HG02885 (cell line): ENCODE measurements around the gene FBN2.
"Not testable (repeated sequence)": the region's sequence is repeated elsewhere in the genome, so short reads cannot be mapped to it uniquely, and the experiment has no call there.

Experiments used
- ATAC-seq: cut with Tn5 transposase; IDR thresholded peaks from one replicate; pipeline ENCODE4 v1.9.1; 2021; ENCODE audit warnings: mild to moderate bottlenecking; ENCODE audit not compliant: unreplicated experiment, poor library complexity

FBN2 gene

DNA sequence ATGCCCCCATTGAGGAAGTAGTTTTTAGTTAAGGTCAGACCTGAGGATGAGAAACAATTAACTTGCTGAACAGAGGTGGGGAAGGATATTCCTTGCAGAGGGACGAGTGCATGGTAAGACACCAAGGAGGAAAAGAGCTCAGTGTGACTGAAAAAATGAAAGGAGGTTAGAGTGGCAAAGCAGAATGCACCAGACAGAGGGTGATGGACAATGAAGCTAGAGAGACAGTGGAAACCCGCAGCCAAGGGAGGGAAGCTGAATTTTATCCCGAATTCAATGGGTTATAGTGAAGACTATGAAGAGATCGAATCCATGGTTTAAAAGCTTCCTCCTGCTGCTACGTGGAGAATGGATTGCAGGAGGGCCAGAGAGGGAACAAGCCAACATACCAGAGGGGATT lies 206.8 kb downstream of the FBN2 start:
- no peak for ATAC-seq

DNA sequence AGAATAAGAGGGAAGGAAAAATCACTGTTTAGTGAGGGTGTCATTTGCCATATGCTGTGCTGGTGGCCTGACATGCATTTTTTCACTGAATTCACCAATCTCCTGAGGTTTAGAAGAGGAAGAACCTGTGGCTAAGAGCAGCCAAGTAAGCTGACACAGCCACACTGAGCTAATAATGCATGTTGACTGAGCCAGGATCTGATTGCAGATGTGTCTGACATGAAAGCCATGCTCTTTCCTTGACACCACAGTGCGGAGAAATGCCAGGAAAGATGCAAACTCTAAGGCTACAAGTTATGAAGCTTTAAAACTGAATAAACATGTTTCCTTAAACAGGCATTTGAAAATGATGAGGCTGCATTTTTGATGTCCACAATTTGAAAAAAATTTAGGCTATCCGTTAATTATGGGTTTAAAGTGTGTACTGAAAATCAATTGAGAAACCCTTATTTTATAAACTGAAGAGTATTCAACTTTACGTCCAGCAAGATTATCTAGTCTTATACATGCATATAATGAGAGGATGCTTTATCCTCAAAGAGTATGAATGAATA lies 208.6 kb downstream of the FBN2 start:
- no peak for ATAC-seq

DNA sequence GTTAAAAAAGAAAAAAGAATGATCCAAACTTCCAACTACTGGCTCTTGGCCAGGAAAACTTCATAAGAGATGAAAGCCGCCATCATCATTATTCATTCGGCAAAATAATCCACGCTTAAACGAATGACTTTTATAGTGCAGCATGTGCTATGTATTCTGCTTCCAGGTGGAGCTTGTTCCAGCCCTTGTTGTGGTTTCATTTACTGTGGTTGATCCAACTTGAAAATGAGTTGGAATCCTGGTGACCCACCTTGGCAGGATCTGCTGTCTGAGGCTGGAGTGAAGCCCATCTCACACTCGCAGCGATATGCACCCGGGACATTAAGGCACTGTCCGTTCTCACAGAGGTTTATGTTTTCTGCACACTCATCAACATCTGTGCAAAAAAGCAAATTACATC lies 209.6 kb downstream of the FBN2 start:
- no peak for ATAC-seq

DNA sequence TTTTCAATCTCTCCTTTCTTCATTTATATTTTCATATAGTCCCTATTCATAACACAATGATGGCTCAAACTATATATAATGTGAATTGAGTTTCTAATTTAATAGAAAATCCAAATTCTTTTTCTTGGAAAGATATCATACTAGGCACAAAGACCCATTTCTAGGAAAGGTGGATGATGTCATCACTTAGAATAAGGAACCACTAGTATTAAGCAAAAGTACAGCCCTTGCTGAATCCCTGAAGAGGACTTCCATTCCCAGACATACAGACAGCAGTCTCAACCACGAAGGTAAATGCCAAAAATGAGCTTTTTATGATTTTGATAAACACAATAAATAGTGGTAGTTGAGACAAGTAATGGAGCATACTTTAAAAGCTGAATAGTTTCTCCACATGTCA lies 210.0 kb downstream of the FBN2 start:
- no peak for ATAC-seq

DNA sequence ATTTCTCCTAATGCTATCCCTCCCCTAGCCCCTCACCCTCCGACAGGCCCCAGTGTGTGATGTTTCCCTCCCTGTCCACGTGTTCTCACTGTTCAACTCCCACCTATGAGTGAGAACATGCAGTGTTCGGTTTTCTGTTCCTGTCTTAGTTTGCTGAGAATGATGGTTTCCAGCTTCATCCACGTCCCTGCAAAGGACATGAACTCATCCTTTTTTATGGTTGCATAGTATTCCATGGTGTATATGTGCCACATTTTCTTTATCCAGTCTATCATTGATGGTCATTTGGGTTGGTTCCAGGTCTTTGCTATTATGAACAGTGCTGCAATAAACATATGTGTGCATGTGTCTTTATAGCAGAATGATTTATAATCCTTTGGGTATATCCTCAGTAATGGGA lies 216.6 kb downstream of the FBN2 start:
- not testable (repeated sequence) for ATAC-seq

DNA sequence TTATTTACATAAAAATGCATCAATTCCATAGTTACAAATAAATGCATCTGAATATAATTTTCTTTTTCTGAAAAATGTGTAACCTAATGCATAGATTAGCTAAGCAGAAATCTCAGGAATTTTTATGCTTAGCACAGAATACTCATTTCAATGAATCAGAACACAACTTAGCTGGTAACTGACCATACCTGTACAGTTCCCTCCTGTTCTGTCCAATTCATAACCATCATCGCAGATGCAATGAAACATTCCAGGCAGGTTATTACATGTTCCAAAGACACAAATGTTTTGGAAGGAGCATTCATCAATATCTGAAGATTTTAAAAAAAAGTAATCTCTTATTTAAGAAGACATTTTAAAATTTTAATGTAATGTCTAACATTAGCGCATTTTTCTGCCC lies 219.4 kb downstream of the FBN2 start:
- ATAC-seq, result no peak

DNA sequence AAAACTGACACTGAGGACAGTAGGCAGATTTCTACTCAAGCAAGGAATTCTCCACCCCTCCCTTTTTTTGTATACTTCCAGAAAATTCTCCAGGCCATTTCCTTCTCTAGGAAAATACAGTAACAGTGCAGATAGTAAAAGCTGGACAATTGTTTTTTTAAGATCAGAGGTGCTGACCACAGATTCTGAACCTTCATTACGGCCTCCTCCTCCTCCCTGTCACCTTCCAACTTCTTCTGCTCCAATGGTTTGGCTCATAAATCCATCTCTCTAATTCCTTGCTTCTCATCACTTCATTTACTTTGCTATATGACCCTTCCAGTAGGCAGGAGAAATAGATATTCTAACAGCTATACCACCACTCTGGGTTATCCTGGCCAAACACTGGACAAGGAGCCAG lies 220.6 kb downstream of the FBN2 start:
- no peak for ATAC-seq

DNA sequence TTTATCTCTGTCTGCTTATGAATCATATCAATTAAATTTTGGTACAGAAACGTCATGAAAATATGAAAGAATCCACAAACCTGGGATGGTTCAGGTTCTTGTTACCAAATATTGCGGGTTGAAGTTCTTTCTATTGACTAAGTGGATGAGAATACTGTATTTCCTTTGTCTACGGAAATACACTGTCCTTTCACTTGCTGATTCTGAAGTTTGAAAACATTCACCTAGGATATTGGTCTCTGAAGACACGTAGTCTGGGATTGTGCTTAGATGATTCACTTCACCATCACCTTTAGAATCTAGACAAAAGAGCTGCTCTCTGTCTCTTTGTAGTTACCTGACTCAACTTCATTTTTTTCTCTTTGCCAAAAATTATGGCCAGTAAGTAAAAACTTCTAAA lies 222.4 kb downstream of the FBN2 start:
- no peak for ATAC-seq

GRCh38 chr5:128305341-128305740 lies 232.7 kb downstream of the FBN2 start:
- ATAC-seq, result no peak

DNA sequence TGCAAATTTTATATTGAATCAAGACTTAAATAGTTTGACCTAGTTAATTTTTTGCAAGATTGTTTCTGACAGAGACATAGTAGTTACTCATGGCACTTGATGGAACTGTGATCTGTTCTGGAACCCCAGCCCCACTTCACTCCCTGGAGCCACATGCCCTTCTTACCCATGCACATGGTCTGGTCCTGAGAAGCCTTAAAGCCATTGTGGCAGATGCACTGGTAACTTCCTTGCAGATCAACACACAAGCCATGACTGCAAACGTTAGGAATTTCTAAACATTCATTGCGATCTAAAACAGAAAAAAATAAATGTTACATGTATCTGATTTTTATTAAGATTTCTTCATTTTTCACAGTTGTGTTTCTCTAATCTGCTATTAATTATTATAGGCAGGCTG lies 233.3 kb downstream of the FBN2 start:
- no peak for ATAC-seq

DNA sequence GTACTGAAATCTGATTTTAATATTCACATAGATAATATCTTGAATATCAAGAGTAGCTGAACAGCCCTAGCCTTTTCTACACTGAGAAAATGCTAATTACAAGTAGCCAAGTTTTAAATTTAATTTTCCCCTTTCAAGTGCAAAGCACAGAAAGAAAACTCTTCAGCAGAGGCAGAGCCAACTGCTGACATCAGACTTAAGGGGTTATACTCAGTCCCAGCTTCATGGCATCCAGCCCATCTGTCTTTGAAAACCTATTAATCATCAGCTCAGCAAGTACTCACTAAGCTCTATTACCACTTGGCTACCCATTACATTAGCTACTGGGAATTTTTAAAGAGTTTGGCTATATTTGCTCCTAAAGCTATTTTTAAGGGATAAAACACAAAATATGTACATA lies 234.0 kb downstream of the FBN2 start:
- ATAC-seq, result no peak

DNA sequence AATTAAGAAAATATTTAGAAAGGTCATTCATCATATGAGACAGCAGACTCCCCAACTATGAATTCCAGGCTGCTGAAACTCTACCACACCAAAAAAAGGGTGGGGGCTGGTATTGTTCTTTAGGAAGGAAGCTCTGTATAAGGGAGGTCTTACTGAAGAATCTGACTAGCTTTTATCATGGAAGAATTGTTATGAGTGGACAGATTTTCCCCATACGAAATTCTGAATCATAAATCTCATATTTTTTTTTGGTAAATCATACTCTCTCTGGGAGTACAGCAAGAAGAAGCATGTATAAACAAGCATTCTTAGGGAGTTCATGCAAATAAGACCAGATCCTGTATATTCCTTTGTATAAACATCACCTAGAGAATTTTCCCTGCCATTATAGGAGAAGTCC lies 234.5 kb downstream of the FBN2 start:
- no peak for ATAC-seq

DNA sequence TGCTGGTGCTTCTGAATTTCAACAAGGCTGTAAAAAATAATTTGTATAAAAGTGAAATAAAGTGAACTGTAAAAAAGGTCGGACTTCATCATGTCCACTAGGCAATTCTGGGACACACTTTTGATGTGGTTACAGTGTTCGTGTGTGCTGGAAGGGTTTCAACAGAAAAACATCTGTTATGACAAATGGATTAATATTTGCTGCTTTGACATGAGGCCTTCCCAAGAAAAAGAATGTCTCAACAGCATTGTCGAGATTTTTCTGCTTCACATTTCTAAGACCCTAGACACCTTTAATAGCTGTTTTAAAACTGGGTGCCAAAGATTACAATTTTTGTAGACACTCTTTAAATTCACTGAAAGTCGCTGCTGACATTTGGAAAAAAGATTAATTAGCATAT lies 237.9 kb downstream of the FBN2 start:
- no peak for ATAC-seq

DNA sequence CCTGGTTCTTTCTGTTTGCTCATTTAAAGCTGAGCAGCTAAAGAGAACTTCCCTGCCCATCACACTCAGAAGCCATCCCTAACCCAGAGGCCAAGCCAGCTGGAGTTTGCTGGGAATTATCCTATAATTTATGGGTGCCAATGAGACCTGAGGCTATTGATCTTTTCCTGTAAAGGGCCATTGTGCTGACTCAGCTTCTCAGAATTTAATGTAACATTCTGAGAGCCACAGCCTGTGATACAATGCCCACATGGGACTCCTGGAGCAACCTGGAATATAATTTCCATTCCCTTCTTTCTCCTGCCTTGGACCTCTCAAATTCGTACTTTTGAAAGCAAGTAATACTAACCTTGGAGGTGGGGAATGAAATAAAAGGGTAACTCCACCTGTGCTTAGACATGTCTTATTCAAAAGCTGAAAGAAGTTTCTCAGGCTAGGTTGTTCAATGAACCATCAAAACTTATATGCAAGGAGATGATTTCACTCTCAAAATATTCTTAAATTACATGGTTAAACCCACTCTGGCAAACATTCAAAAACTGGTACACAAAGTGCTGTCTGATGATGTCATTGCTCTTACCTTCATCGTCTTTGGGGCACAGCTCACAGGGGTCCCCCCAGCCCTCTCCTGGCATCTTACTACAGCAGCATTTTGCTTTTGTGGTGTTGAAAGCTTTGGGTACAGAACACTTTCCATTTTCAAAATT lies 247.7 kb downstream of the FBN2 start:
- ATAC-seq, result no peak

DNA sequence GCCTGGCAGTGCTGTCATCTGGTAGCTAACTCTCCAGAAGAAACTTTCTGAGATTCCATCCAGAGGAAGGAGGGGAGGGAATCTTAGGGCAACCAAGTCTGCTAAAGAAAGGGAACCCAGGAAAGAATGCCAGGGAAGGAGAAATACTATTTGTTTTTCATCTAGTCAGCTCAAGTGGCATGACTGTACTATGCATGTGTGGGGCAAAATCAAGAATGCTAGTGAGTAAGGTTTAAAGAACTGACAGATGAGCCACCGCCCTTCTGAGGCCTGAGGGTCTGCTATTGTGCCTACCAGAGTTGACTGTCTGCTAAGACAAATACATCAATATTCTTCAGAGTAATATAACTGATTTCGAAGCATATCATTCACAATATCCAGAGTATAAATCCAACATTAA lies 250.3 kb downstream of the FBN2 start:
- no peak for ATAC-seq

- no peak for ATAC-seq
Measured at GRCh38 chr5:128284236-128284635, 253.8 kb downstream of the FBN2 start.

- ATAC-seq, result no peak
Measured at GRCh38 chr5:128279345-128279744, 258.7 kb downstream of the FBN2 start.

GRCh38 chr5:128276537-128277216 lies 261.4 kb downstream of the FBN2 start:
- no peak for ATAC-seq

DNA sequence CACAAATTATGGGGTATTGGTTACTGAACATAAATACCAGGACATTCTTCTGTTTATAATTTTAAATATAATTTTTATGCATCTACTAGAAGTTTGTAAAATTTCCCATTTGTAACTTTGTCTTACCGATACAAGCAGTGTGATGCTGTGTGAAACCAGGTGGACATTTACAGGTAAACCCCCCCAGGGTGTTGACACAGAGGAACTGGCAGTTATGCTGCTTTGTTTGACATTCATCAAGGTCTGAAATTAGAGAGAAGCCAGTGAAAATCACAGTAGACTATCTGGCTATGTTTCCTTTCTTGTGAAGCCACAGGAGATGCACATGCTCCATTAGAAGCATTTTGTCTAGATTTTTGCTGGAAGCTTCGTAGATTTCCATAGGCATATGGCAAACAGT lies 263.6 kb downstream of the FBN2 start:
- ATAC-seq, result no peak

DNA sequence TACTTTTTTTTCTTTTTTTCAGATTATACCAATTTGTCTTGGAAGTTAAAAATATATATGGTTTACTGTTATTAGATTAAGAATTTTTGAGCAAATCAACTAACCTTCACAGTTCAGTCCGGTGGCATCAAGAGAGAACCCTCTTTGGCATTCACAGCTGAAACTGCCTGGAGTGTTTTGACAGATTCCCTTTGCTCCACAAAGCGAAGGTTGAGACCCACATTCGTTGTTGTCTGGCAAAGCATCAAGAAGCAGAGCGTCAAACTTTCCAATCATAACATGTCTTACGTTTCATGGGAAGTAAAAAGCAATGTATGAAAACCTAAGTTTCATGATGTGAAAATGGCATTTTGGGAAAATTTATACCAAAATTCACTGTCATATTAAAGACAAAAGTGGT lies 264.3 kb downstream of the FBN2 start:
- no peak for ATAC-seq

DNA sequence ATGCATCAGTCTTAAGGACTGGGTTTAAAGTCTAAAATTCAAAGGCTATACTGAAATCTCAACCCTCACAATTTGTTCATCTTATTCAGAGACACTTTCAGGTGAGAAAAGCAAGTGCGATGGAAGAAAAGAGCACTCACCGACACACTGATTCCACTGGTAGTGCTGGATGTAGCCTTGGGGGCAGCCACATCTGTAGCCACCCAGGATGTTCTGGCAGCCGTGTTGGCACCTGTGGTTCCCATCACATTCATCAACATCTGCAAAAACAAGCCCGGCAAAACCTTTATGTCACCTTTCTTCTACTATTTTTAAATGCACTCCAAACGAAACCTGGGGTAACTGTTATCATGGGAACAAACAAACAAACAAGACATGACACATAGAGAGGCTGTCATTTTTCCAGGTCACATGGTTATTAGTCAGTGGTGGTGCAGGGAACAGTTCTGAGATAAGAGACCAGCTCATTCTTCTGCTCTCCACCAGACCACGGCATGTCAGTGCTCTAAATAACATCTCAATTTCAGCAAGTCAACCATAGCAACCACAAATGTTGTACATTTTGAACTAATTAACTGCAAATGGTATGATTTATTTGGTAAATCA lies 266.1 kb downstream of the FBN2 start:
- ATAC-seq, result no peak

- no peak for ATAC-seq
Measured at GRCh38 chr5:128271071-128271470, 267.0 kb downstream of the FBN2 start.
